D721Med (cell line): ENCODE measurements around the gene KATNB1.

Experiments
- DNase-seq: peaks from one replicate; pipeline ENCODE4 v3.0.0; 2011; ENCODE audit warnings: low spot score; ENCODE audit not compliant: insufficient read length
- FAIRE-seq: peaks from 2 replicates; lab custom pipeline; 2011; peaks lifted over from hg19 to GRCh38; lab: Jason Lieb, UNC
- TF ChIP-seq, protein P1 (sequence below): IDR thresholded peaks from 2 replicates; pipeline ENCODE4 v1.5.1; 2012; ENCODE audit warnings: mild to moderate bottlenecking, control low read depth; ENCODE audit not compliant: insufficient read depth; ENCODE audit errors: missing control alignments

The KATNB1 gene

DNA sequence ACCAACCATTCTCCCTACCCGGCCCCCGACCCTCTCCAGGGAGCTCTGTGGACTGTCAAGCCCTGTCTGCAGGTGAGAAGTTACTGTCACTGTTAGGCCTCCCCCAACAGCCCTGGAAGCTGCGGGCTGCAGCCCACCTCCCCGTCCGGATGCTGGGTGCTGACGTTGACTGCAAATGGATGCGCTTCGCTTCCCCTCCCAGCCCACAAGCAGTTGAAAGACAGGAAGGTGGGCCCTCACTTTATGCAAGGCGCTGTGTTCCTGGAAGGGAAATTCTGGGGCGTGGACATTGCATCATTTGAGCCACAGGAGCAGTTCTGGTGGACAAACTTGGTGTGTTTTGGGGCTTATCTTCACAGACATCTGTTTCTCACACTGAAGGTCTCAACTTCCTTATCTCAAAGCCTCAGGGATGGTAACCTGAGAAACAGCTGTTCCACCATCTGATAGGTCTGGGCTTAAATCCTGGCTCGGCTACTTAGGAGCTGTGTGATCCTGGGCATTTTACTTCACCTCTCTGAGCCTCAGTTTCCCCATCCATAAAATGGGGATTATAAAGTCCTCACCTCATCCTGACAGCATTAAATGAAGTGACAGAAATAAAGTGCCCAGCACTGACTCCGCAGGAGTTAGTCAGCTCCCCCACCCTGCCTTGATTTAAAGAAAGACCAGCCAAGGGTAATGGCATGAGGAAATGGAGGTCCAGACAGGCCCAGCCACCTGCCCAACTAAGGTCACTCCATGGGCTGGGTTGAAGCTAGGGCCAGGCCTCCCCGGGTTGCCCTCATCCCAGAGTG lies 45.6 kb upstream of the KATNB1 start:
- DNase-seq: no peak
- no peak for FAIRE-seq
- TF ChIP-seq, protein P1, sequence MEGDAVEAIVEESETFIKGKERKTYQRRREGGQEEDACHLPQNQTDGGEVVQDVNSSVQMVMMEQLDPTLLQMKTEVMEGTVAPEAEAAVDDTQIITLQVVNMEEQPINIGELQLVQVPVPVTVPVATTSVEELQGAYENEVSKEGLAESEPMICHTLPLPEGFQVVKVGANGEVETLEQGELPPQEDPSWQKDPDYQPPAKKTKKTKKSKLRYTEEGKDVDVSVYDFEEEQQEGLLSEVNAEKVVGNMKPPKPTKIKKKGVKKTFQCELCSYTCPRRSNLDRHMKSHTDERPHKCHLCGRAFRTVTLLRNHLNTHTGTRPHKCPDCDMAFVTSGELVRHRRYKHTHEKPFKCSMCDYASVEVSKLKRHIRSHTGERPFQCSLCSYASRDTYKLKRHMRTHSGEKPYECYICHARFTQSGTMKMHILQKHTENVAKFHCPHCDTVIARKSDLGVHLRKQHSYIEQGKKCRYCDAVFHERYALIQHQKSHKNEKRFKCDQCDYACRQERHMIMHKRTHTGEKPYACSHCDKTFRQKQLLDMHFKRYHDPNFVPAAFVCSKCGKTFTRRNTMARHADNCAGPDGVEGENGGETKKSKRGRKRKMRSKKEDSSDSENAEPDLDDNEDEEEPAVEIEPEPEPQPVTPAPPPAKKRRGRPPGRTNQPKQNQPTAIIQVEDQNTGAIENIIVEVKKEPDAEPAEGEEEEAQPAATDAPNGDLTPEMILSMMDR: no peak

DNA sequence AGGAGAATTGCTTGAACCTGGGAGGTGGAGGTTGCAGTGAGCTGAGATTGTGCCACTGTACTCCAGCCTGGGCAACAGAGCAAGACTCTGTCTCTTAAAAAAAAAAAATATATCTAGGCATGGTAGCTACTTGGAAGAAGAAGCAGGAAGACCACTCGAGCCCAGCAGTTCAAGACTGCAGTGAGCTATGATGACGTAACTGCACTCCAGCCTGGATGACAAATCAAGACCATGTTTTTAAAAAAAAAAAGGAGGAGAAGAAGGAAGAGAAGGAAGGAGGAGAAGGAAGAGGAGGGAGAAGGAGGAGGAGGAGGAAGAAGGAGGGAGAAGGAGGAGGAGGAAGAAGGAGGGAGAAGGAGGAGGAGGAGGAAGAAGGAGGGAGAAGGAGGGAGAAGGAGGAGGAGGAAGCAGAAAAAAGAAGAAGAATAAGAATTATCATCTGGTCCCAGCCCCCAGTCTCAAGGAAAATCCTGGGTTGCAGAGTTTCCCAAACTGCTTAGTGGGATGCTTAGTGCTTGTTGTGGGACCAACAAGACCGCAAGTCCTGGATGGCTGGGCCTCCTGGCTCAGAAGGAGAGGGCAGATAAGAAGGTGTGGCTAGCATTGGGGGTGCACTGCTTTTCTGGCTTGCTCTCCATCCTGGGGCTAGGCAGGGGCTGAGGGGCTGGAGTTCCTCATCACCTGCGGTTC lies 44.6 kb upstream of the KATNB1 start:
- FAIRE-seq (no peak), DNase-seq (no peak)
- TF ChIP-seq, protein P1: no peak

DNA sequence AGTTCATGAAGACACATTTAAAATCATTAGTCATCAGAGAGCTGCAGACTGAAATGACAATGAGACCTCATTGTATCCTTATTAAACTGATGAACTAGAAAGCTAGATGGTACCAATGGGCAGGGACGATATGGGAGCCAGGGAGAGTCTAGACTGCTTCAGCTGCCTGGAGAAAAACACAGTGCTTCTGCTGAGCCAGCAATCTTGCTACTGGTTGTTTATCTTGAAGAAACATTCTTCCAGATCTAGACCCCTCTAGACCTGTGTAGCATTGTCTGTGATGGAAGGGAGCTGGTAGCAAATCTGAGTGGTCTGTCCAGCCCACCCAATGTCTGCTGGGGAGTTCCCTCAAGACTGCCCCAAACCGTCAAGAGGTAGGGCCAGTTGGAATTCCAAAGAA lies 42.9 kb upstream of the KATNB1 start:
- TF ChIP-seq, protein P1: no peak
- FAIRE-seq (no peak), DNase-seq (no peak)

DNA sequence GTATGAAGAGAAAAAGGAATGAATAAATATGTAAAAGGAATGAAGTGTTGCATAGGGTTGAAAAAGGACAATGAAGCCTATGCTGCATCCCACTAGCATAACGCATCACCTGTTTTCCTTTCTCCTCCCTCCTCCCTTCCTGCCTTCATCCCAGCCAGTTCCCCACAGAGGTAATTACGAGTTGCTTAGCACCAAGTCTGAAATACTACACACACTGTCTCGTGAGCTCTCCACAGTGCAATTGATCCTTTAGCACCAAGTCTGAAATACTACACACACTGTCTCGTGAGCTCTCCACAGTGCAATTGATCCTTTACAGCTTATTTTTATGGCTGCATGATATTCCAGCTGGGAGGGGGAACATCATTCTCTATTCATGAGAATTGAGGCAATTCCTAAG lies 42.0 kb upstream of the KATNB1 start:
- no peak for DNase-seq
- FAIRE-seq: no peak
- TF ChIP-seq, protein P1: no peak

DNA sequence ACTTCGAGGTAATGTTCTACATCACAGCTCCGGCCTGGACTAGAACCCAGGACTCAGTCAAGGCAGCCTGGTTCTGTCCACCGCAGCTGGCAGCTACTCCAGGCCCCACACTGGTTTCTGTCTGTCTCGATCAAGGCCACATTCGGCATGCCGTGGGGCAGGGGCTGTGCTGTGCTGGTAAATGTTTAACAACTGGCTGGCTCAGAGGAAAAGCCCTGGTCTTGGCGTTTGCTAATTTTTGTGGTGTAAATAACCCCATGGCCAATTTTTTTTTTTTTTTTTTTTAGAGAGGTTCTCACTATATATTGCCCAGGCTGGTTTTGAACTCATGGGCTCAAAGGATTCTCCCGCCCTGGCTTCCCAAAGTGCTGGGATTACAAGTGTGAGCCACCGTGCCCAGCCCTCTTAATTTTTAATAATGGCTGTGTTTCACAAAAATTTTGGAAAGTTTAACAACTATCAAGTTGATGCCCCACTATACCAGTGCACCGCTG lies 41.3 kb upstream of the KATNB1 start:
- TF ChIP-seq, protein P1: no peak
- FAIRE-seq (no peak), DNase-seq (no peak)

DNA sequence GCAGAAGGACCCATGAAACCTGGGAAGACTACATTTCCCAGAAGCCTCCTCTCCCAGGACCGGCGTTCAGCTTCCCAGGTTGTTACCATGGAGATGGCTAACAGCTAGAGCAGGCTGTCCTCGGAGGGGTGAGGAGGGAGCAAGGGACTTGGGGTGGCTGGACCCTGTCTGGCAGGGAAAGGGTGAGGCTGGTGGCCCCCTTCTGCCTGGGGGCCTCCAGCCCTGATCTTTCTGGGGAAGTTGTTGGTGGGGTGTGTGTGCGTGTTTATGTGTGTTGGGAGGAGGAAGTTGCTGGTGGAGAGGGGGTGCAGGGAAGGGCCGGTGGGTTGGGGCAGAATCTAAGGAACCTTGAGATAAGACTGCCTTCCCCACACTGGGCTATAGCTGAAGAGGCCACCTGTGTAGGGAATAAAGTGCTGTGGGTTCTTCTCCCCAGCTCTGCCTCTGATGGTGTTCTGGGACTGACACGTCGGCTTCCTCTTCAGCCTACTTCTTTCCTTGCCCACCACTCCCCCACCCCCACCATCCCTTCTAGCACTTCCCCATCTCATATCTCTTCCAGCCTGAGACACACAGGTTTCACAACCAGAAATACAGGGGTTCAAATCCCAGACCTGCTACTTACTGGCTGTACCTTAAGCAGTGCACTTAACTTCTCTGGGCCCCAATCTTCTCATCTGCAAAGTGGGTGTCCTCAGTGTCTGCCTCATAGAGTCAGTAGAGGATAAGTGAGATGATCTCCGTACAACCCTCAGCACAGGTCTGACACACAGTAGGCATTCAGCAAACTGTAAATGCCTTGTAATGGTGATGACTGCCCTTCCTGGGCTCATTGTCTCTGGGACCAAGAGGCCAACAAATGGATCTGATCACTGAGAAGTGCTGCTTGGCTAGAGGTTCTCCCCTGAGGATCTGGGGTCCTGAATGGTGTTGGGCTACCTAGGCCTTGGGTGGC lies 40.6 kb upstream of the KATNB1 start, which contains the start of gene DRC7:
Gene DRC7 (plus strand): TSS at position 82 of the 955 bp plus-strand sequence. CDS start 3,144 bp downstream, outside the sequence.
- DNase-seq (peak; percentile 71), FAIRE-seq (no peak)
- TF ChIP-seq, protein P1: no peak
